ENCODE data around the gene RPS6KA2.
A peak's percentile ranks its signal among the peaks of the same experiment; 100 is the strongest.

RPS6KA2 gene

DNA sequence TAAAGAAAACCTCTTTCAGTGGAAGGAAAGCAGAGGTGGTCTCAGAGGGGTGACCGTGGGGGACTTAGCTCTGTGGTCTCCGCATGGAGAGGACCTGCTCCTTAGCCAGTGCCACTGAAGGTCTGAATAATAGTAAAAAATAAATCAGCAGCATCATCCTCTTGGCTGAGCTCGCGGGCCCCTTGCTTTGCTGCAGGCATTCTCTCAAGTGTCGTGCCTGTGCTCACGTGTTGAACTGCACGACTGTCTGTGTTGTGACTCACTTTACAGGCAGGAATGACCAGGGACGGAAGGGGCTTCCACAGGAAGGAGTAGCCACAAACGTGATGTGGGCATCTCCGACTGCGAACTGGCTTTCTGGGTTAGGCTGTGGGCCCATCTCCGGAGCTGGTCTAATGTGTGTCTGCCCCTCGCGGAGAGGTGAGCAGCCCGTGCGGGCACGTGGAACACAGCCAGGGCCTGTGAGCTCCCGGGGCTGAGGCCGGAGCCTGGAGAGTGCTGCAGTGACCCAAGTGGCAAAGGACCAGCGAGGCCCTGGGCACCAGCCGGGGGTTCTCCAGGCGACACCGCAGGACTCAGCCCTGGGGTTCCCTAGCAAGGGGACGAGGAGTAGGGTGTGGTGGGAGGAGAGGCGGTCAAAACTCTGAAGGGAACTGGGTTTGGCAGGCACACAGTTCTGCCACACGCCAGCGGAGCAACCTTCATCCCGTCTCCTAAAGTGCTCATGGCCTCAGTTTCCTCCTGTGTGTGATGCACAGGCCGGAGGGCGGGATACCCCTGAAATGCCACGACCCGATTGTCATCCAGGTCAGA is 129.8 kb downstream of the RPS6KA2 start:
- DNase-seq: no peak

DNA sequence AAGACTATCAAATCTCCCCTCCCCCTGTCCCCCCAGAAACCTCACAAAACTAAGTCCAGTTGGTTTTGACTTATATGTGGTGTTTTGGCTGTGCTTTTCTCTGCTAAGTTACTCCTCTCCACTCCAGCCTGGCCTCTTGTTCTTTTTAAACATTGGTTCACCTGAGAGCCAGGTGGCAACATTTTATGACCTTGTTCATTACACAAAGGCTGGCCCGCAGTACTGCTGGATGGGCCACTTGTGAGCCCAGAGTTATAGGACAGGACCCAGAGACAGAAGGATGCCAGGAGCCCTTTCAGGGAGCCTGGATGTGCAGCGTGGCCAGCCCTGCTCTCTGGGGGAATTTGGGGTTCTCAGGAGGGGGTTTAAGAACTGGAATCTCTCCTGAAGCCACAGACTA is 130.6 kb downstream of the RPS6KA2 start:
- DNase-seq: no peak

DNA sequence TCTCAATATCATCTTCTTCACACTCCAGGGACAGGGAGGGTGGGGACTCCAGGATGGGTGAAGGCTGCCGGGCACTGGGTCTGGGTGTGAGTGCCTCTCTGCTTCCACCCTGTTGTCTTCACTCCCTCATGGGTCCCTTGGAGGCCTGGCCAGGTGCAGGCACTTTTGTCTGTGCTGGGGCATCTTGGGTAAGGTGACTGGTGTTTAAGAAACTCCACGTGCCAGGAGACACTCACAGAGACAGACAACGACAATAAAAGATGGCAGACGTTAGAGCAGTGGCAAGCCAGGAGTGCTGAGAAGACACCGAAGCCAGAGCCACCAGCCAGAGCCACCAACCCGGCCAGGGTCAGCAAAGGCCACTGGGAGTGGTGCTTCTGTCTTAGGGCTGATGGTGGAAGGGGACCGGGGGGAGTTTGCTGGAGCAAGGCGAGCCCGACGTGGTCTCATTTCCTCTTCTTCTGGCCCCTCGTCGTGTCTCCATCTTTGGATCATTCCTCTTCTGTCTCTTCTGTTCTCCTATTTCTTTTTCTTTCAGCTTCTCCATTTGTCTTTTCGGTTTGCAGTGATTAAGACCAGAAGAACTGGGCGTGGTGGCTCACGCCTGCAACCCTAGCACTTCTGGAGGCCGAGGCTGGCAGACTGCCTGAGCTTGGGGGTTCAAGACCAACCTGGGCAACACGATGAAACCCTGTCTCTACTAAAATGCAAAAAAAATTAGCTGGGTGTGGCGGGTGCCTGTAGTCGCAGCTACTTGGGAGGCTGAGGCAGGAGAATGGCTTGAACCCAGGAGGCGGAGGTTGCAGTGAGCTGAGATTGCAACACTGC is 131.3 kb downstream of the RPS6KA2 start:
- DNase-seq: no peak

DNA sequence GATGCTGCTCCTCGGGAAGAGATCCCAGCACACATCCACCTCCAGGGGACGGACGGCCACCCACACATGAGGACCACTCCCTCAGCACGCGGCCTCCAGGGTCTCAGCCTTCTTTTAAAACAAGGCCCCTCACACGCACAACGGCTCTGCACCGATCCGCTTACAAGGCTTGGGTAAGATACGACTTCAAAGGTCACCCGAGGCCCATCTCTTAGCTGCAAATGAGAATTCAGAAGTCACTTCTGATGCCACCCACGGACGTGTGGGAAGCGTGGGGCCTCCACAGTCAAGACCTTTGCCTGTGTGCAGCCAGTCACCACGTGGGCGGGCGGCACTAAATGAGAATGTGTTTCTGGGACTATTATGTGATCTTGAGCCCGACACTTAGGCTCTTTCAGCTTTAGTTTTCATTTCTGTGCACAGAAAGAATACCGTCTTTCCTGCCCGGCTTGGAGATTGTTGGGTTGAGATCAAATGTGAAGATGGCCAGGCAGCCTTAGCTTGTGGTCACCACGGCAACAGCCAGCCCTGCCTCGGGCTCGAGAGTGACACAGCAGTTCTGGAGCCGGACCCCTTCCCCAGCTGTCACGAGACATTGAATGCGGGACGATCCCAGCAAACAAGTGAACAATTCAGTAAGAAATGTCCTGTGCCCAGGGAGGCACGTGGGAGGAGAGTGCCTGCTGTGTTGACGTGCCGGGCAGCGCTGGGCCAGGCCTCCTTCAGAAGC is 132.1 kb downstream of the RPS6KA2 start:
- DNase-seq: no peak

DNA sequence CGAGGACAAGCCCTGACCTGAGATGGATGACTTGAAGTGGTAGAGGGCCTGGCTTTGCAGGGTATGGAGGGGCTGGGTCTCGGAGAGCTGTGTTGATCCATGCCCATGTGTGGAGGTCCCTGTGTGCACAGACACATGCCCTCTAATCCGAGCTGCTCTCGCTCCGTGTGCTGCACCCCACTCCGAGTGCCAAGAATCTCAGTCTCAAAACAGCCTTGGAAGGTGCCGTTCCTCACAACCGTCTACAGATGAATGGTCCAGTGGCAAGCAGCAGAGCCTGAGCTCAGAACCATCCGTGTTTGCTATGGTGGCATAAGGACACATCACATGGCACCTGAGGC is 133.0 kb downstream of the RPS6KA2 start:
- no peak for DNase-seq

DNA sequence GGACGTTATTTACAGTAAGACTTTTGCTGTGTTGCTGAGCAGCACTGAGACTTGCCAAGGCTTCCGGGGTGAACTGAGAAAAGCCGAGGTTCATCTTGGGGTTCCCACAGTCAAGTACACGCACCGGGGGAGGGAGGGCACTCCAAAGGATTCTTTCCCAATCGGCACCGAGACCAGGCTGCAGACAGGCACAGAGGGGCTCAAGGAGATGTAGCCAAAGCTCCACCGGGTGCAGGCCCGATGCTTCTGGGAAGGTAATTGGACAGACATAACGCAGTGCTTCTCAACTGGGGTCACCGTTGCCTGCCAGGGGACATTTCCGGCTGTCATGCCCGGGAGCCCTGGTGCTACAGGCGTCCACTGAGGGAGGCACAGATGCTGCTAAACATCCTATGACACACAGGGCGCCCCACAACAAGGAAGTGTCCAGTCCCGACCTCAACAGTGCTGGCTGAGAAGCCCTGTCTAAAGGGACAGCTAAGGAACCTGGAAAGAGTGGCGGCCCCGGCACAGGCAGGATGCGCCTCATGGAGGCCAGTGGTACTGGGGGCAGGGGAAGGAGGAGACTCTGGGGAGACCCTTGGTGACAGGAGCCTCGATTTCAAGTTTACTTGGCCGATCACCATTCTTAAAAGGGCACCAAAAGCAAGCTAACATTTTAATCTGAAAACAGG is 133.5 kb downstream of the RPS6KA2 start:
- no peak for DNase-seq

DNA sequence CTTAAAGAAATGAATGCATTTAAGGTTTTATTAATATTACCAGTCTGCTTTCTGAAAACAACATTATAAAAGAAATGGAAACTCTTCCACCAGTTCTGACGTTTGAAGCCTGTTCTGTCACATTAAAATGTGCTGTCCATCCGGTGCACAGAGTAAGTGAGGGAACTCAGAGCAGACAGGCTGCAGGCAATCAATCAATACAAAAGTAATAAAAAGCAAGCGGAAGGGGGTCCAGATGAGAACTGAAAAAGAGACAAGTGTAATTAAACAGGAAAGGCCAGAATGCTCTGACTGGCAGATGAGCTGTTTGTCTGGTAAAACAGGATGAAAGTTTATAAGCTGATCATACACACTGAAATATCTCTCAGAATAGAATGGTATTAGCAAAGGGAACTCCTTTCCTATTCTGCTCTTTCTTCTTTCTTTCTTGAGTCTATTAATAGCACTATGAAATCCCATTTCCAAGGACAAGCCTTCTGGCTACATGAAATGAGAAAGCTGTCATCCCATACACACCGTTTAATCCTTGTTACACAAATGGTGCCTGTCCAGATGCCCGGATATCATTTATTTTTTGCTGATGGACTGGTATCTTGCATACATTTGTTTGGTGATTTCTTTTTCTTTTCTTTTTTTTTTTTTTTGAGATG is 134.8 kb downstream of the RPS6KA2 start:
- no peak for DNase-seq

DNA sequence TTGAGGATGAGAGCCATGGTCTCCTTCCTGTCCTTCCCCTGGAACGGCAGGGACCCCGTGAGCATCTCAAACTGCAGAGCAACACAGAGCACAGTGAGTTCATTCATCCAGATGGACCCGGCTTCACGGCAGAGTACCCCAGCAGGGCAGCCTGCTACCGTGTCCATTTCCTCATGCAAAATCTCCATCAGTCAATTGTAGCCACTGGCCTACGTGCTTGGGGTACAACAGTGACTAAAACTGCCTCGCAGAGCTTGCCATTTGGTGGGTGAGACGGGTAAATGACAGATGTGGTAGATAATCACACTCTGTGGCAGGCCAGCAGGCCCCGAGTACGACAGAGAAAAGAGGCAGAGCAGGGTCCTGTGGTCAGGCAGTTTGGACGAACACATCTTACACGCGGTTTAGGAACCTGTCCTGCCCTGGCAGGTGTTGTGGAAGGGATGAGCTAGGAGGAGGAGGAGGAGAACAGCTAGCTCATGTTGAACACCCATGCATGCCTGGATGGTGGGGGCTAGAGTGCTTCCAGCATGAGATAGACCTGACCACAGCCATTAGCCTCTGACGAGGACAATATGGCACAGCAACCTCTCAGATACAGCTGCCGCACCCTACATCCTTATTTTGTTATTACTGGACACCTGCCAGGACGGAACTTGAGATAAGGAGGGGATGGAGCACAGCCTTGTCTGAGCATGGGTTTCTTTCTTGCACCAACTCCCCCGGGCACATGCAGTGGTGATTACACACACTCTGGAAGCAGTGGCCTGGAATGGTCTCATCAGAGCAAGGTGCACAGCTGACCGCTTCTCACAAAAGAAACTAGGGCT is 136.2 kb downstream of the RPS6KA2 start:
- DNase-seq: no peak

DNA sequence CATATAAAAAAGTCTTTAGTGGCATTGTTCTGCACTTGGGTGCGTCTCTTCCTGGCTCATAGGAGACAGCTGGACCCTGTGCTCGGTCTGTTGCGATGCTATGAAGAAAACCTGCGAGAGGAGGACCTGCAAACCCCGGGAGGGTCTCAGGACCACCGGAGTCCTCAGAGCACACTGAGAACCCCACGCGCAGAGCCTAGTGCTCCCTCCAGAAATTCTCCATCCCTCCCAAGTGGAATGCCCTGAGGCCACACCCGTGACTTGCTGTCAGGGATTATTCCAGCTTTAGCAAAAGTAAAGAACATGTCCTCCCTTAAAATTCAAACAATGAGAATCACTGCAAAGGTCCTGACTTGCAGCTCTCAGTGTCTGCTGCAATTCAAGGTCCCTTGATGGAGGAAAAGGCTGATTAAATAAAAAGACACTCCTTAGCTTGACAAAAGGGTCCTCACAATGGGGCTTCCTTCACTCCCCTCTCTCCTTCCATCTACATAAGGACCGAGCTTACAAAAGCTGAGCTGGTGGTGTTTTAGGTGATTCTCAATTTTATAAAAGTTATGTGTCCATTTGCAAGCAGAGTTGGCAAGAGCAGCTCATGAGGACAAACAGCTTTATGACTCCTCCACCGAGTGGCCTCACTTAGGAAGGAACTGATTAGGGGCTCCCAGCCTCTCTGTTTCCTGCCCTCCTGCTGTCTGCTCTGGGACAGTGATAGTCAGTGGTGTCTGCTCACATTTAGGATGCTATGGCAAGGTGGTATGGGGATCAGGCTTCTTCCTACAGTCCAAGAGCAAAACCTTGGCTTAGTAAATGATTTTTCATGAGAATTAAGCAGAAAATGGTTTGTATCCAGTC is 137.5 kb downstream of the RPS6KA2 start:
- DNase-seq: no peak

DNA sequence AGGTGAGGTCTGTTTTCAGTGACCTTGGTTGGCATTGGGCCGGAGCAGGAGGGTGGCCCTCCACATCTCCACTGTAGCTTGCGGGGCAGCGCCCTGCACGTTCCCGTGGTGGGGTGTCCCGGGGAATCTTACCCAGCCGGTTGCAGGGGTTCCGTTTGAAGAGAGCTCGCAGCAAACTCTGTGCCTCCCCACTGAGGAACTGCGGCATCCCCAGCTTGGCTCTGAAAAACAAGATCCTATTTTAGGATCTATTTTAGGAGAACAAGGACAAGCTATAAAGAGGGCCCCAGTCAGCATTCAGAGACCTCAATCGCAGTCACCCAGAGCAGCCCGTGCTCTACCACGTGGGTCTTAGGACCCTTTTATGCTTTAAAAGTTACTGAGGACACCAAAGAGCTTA is 138.3 kb downstream of the RPS6KA2 start:
- DNase-seq: no peak

DNA sequence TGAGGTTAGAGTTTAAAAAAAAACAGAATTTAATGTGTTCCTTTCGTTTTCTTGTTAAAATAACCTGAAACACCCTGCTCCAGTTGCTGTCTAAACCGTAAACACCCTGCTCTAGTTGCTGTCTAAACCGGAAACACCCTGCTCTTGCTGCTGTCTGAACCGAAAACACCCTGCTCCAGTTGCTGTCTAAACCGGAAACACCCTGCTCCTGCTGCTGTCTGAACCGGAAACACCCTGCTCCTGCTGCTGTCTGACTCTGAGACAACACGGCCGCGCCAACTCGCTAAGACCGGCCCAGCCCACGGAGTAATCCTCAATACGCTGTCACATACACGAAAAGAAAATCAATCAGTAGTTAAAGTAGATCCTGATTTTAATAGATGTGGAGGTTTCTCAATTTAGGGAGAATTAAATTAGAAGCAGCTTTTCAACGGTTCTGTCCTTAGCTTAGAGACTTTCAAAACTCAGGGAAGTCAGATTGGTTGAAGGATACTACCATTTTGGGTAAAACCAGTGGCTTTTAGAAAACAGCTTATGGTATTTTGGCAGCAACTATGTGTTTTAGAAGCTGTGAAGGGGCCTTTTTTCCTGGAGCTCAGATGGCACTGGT is 138.9 kb downstream of the RPS6KA2 start:
- DNase-seq: peak; percentile 17 to 74 (median 54)

DNA sequence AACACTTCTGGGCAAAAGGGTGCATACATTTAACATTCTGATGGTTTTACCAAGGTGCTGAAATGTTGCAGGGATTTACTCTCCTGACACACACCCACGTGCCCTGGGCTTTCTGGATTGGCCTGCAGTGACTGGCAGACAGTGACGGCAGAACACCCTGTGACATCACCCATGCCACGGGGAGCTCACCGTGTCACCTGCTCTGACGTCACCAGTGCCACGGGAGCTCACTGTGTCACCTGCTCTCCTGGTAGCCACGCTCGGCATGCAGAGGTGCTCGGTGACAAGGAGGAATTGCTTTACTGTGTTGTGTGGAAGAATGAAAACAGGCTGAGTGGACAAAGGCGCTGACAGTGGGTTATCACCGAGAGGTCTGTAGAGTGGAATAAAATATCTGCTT is 139.9 kb downstream of the RPS6KA2 start:
- no peak for DNase-seq

DNA sequence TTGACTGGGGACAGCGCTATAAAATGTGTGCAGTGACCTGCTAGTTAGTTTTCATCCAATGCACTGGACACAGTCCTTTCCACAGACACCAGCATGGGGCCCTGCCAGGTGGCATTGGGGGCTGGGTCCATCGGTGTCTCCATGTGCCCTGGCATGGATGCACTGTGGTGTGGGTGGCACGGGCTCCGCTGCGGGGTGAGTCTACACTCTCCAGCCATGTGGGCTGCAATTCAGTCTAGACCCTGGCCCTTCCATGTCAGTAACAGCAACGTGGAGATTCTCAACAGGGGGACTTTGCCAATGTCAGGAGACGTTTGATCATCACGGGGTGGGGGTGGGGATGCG is 140.5 kb downstream of the RPS6KA2 start:
- no peak for DNase-seq

DNA sequence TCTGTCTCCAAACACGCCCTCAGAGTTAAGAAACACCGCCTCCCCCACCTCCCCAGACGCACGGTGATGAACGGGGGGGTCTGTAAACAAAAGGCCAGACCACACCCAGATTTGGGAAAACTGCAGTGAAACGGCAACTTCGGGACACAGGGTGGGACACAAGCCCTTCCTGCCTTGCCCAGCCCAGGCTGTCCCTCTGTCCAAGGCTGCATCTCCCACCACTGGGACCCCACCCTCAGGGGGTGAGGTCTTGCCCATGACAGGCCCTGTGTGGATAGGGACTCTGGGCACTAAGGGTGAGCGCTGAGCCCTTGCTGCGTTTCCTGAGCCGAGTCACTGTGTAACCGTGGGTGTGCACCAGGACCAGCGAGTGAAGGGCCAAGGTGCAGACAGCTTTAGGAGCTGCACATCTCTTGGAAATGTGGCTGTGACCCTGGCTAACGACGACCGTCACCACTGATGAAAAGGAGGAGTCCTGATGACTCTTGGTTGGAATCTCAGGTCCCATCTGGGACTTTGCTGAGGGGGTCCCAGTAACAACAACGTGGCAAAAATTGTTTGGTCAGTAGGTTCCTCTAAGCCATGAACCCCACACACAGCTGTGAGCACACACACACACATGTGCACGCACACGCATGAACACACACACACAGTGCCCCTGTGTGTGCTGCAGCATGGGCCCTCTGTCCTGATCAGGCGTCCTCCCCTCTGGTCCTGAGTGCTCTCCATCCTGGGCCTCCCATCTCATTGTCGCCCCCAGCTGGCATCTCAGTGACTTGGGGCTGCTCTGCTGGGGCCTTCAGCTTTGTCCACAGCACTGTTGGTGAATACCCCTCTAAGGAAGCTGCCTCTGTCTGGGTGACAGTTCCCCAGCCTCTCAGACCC is 141.2 kb downstream of the RPS6KA2 start:
- DNase-seq: no peak

DNA sequence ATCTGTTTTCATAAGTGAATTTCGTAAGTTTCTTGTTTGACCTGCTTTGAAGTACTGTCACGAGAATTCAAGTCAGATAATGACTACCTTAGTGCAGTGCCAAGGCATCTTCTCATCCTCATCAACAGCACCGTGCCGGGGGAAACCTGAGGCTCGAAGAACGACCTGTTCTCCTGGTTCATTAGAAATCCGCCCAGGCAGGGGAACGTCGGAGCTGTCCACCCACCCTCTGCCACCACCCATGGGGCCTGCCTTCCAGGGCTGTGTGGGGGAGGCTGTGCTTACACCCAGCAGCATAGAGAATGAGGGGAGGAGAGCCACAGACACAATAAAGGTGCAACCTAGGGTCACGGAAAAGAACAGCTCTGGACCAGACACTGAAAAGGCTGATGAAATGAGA is 142.2 kb downstream of the RPS6KA2 start:
- no peak for DNase-seq

DNA sequence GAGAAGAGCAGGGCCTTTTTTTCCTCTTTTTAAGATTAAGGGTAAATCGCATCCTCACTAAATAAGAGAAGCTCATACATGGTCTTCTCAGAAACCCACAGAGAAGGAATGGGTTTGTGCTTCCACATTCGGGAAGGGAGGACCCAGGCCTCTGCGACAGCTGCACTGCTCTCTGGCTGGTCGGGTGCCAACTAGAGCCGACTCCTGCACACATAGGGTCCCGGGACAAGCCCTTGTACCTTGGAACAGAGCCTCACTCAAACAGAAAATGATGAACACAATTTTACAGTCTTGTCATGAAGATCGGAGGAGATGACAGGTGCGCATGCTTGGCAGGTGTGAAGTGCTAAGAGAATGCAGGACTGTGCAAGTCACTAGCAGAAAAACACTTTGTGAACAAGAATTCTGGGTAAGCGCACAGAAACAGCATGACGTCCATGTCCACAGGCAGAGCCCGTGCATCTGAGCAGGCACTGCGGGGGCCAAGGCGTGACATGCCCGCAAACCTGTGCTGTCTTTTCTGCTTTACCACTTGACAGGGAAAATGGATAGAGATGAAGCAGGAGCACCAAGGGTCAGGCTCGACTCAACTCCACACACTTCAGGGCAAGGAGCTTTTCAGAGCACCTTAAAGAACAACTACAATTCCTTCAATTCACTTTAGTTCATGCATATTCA is 143.3 kb downstream of the RPS6KA2 start:
- DNase-seq: no peak

DNA sequence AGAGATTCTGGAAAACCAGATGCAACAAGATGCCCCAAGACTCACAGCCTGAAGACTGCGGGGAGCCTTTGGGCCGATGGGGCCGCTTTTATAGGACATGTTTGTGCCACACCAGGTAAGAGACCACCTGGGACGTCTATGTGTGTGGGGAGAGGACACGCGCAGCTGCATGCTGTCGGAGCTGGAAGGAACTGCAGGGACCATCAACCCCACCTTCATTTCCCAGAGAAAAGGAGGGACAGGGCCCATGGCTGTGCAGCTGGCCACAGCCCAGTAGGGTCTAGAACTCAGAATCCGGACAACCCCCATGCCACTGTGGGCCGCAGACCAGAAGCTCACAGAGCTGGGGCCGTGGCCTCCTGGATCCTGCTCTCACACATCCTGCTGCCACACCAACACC is 144.0 kb downstream of the RPS6KA2 start:
- no peak for DNase-seq

DNA sequence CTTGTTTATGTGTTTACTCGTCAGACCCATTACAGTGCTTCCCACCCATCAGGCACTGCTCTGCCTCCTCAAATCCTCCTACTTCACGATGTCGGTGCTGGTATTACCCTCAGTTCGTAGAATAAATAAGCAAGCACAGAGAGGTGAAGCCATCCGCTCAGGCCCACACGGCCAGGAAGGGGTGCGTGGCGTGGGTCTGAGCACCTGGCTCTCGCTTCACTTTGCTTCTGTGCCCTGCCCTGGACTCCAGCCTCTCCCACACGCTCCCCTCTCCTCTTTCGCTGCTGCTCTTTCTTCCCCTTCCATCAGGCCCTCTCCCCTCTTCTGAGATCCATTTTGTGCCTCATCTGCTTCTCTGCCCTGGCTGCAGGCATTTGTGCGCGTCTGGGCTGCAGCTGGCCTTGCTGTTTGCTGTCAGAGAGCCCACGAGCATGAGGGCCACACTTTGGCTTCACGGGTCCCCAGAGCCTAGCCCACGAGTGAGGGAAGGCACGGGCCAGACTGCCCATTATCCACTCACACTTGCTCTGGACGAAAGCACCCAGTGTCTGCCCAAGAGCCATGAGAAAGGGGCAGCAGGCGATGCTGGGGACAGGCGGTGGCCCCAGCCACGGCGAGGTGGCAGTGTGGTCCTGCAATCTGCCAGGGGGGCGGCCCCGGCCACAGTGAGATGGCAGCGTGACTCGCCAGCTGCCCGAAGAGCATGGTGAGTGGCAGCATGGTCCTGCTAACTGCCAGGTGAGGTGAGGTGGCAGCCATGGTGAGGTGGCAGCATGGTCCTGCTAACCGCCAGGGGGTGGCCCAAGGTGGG is 148.1 kb downstream of the RPS6KA2 start:
- DNase-seq: no peak

All from activated CD4-positive, CD25-positive, alpha-beta regulatory T cell (primary cell).